Naive B cell (primary cell): ENCODE measurements around the gene MOB4. TPM values are rescaled to one million over a fixed set of nuclear protein-coding genes. Genes with fewer than 3 reads are reported as not detected.
A peak's percentile ranks its signal among the peaks of the same experiment; 100 is the strongest.
"Not testable (repeated sequence)": the region's sequence is repeated elsewhere in the genome, so short reads cannot be mapped to it uniquely, and the experiment has no call there.

Experiments
- ATAC-seq, 2 donors: fragments of 150-1000 bp; cut with Tn5 transposase; 2 replicates each; pipeline ENCODE4 v1.10.0; 2021; ENCODE audit warnings: low read depth in 2 of 2, mild to moderate bottlenecking in 2 of 2, moderate library complexity in 2 of 2
- DNase-seq: peaks from one replicate; pipeline ENCODE4 v3.0.0; 2022
- H3K27ac Mint-ChIP-seq, 6 donors: one replicate each; pipeline ENCODE4 v1.8.0; 2020 to 2022; ENCODE audit warnings: mild to moderate bottlenecking in 6 of 6, mixed read lengths in 6 of 6, moderate library complexity in 5 of 6, inconsistent platforms in 2 of 6
- H3K27me3 Mint-ChIP-seq, 3 donors: one replicate each; pipeline ENCODE4 v1.8.0; 2021 to 2022; ENCODE audit warnings: mixed read lengths in 3 of 3, mild to moderate bottlenecking in 1 of 3
- H3K36me3 Mint-ChIP-seq, 2 donors: one replicate each; pipeline ENCODE4 v1.8.0; 2020 to 2022; ENCODE audit warnings: mixed read lengths in 2 of 2, inconsistent platforms in 1 of 2, mild to moderate bottlenecking in 1 of 2
- H3K4me1 Mint-ChIP-seq, 3 donors: one replicate each; pipeline ENCODE4 v1.8.0; 2020 to 2022; ENCODE audit warnings: mixed read lengths in 3 of 3, inconsistent platforms in 1 of 3, mild to moderate bottlenecking in 1 of 3, moderate library complexity in 1 of 3
- H3K4me3 Mint-ChIP-seq, 8 donors: one replicate each; pipeline ENCODE4 v1.8.0; 2020 to 2022; ENCODE audit warnings: mild to moderate bottlenecking in 8 of 8, mixed read lengths in 8 of 8, moderate library complexity in 8 of 8, inconsistent platforms in 2 of 8
- H3K9me3 Mint-ChIP-seq, 7 donors: one replicate each; pipeline ENCODE4 v1.8.0; 2020 to 2022; ENCODE audit warnings: mixed read lengths in 7 of 7, mild to moderate bottlenecking in 5 of 7, inconsistent platforms in 2 of 7, moderate library complexity in 1 of 7
- polyA plus RNA-seq, 6 donors: library from polyadenylated mRNA; unstranded; fragments of 300-500 nt; fragmentation: Illumina TruSeq; gene quantifications; one replicate each; pipeline ENCODE4 v1.2.3, GENCODE V29; 2021; ENCODE audit warnings: low read depth in 6 of 6

The MOB4 gene
- polyA plus RNA-seq, 6 donors from 2014 or later = 22.3 to 55.0 (median 43.2) TPM

DNA sequence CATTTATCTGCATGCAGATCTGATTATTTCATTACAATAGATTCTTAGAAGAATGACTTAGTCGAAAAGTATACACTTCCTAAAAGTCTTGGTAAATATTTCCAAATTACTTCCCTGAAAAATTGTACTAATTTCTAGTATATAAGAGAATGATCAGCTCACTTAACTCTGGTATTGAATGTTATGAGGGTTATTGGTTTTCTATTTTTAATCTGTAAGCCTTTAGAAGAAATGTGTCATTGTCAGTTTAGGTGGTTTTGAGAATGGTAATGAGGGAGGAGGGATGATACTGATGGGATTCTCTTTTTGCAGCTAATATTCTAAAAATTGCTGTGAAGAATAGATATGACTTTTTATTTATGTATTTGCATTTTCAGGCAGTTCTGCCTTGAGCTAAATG lies 23.9 kb downstream of the MOB4 start:
- no peak for DNase-seq
- Mint-ChIP-seq H3K9me3 (no peaks in the 10 kb centered on the region), H3K4me3 (no peak overlapping the region), H3K36me3 (peaks cover 7 to 26% of the 10 kb centered on the region in 2 donors), H3K27me3 (no peaks in the 10 kb centered on the region), H3K27ac (peak overlapping the region in 1 of 6 donors; percentile 18), H3K4me1 (peaks cover 11 to 14% (median 13%) of the 10 kb centered on the region in 3 donors)
- no peak for ATAC-seq

GRCh38 chr2:197543206-197543605 lies 27.3 kb downstream of the MOB4 start:
- Mint-ChIP-seq H3K36me3 (peaks cover 0 to 28% of the 10 kb centered on the region in 2 donors), H3K27ac (no peak overlapping the region), H3K4me3 (no peak overlapping the region), H3K4me1 (peaks cover 5 to 11% (median 8%) of the 10 kb centered on the region in 3 donors), H3K27me3 (no peaks in the 10 kb centered on the region), H3K9me3 (no peaks in the 10 kb centered on the region)
- no peak for ATAC-seq
- no peak for DNase-seq

DNA sequence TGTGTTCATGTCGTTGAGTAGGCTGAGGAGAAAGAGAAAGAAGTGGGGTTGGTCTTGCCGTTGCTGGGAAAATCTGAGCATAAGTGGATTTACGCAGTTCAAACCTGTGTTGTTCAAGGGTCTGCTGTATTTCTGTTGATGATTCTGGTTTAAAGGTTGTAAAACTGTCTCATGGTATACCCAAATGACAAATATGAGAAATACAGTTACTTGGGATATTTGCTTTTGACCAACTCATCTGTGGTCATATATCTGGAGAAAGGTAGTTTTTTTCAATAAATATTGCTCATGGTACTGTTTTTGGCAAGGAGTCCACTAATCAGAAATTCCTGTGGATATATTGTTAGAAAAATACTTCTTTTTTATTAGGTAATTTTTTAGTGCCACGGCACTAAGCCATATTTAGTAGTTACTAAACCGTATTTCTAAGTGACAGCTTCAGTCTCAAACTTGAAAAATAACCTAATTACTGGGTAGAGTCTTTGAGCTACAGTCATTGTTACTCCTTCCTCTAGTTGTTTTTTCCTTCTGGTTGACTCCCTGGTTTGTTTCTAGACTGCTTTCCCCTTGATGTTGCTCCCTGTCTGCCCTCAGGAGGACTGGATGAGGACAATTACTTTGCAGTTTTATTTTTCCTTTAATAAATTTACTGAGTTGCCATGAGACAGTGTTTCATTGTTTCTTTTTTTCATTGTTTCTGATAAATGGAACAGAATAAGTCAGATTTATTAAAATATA lies 31.5 kb downstream of the MOB4 start:
- Mint-ChIP-seq H3K36me3 (peaks cover 0 to 16% of the 10 kb centered on the region in 2 donors), H3K27me3 (no peaks in the 10 kb centered on the region), H3K4me1 (peaks cover 0 to 5% (median 0%) of the 10 kb centered on the region in 3 donors), H3K27ac (peak overlapping the region in 4 of 6 donors; percentile 5 to 80 (median 40)), H3K4me3 (no peak overlapping the region), H3K9me3 (no peaks in the 10 kb centered on the region)
- DNase-seq = no peak
- ATAC-seq = no peak

DNA sequence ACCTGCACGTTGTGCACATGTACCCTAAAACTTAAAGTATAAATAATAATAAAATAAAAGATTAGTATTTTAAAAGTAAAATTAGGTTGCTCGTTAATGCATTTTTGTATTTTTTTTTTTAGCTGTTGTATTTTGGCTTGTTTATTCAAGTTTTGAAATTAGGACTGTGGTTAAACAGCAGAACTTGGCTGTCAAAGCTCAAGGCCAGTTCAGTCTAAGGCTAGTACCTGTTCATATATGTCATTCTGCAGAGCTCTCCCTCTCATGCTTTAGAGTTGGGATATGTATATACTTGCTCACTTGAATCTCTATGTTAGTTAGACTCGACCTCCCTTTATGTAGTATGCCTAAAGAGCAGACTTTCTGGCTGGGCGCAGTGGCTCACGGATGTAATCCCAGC lies 32.7 kb downstream of the MOB4 start:
- no peaks in the 10 kb centered on the region for H3K27me3 Mint-ChIP-seq
- H3K27ac Mint-ChIP-seq = peak overlapping the region in 1 of 6 donors; percentile 56
- DNase-seq = no peak
- no peaks in the 10 kb centered on the region for H3K4me1 Mint-ChIP-seq
- ATAC-seq = no peak
- H3K9me3 Mint-ChIP-seq = no peaks in the 10 kb centered on the region
- peak overlapping the region in 1 of 8 donors; percentile 56 for H3K4me3 Mint-ChIP-seq
- H3K36me3 Mint-ChIP-seq = peaks cover 0 to 11% of the 10 kb centered on the region in 2 donors

- H3K27me3 Mint-ChIP-seq, H3K4me3 Mint-ChIP-seq, DNase-seq, H3K4me1 Mint-ChIP-seq, H3K9me3 Mint-ChIP-seq, ATAC-seq: not testable (repeated sequence)
- Mint-ChIP-seq H3K36me3 (peaks cover 0 to 11% of the 10 kb centered on the region in 2 donors), H3K27ac (peak overlapping the region in 1 of 6 donors; percentile 16)
These were observed 35.4 kb downstream of the MOB4 start for GRCh38 chr2:197551260-197551659.

- ATAC-seq = no peak
- Mint-ChIP-seq H3K4me3 (no peak overlapping the region), H3K27me3 (no peaks in the 10 kb centered on the region), H3K9me3 (no peaks in the 10 kb centered on the region), H3K27ac (peak overlapping the region in 2 of 6 donors; percentile 41 to 57), H3K4me1 (peaks cover 0 to 6% (median 0%) of the 10 kb centered on the region in 3 donors), H3K36me3 (peaks cover 0 to 5% of the 10 kb centered on the region in 2 donors)
- no peak for DNase-seq
These were observed 39.6 kb downstream of the MOB4 start for GRCh38 chr2:197555467-197555866.

GRCh38 chr2:197556456-197556855 lies 40.6 kb downstream of the MOB4 start:
- H3K27ac Mint-ChIP-seq = peak overlapping the region in 1 of 6 donors; percentile 41

DNA sequence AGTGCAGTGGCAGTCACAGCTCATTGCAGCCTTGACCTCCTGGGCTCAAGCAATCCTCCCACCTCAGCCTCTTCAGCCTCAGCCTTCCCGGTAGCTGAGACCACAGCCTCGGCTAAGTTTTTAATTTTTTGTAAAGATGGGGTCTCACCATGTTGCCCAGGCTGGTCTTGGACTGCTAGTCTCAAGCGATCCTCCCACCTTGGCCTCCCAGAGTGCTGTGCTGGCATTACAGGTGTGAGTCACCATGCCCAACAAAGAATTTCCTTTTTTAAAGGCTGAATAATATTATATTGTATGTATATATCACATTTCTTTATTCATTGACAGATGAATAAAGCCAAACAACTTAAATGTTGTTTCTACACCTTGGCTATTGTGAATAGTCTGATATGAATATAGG lies 42.5 kb downstream of the MOB4 start:
- Mint-ChIP-seq H3K27me3 (no peaks in the 10 kb centered on the region), H3K4me3 (no peak overlapping the region), H3K27ac (peak overlapping the region in 1 of 6 donors; percentile 42), H3K36me3 (peaks cover 0 to 5% of the 10 kb centered on the region in 2 donors), H3K9me3 (no peaks in the 10 kb centered on the region), H3K4me1 (peaks cover 0 to 9% (median 0%) of the 10 kb centered on the region in 3 donors)
- DNase-seq = no peak
- ATAC-seq = no peak

More at GRCh38 chr2:197556456-197556855, 40.6 kb downstream of the MOB4 start:
- DNase-seq = no peak
- Mint-ChIP-seq H3K9me3 (no peaks in the 10 kb centered on the region), H3K27me3 (no peaks in the 10 kb centered on the region), H3K36me3 (peaks cover 0 to 5% of the 10 kb centered on the region in 2 donors), H3K4me3 (no peak overlapping the region), H3K4me1 (peaks cover 0 to 6% (median 0%) of the 10 kb centered on the region in 3 donors)
- ATAC-seq = no peak

GRCh38 chr2:197559681-197560080 lies 43.8 kb downstream of the MOB4 start:
- peaks cover 0 to 8% (median 3%) of the 10 kb centered on the region in 7 donors for H3K9me3 Mint-ChIP-seq
- H3K27me3 Mint-ChIP-seq = no peaks in the 10 kb centered on the region
- ATAC-seq (no peak), DNase-seq (no peak)
- H3K4me3 Mint-ChIP-seq = no peak overlapping the region
- H3K27ac Mint-ChIP-seq = peak overlapping the region in 1 of 6 donors; percentile 38
- H3K36me3 Mint-ChIP-seq = peaks cover 0 to 5% of the 10 kb centered on the region in 2 donors
- peaks cover 0 to 15% (median 8%) of the 10 kb centered on the region in 3 donors for H3K4me1 Mint-ChIP-seq

- Mint-ChIP-seq H3K9me3 (peaks cover 0 to 8% (median 3%) of the 10 kb centered on the region in 7 donors), H3K36me3 (peaks cover 0 to 5% of the 10 kb centered on the region in 2 donors), H3K27ac (peak overlapping the region in 1 of 6 donors; percentile 62), H3K4me3 (no peak overlapping the region), H3K27me3 (no peaks in the 10 kb centered on the region), H3K4me1 (peaks cover 0 to 17% (median 8%) of the 10 kb centered on the region in 3 donors)
- no peak for ATAC-seq
- no peak for DNase-seq
These were observed 44.3 kb downstream of the MOB4 start for GRCh38 chr2:197560146-197560665.

- H3K36me3 Mint-ChIP-seq = peaks cover 12 to 21% of the 10 kb centered on the region in 2 donors
- DNase-seq (no peak), ATAC-seq (no peak)
- peaks cover 6 to 34% (median 22%) of the 10 kb centered on the region in 7 donors for H3K9me3 Mint-ChIP-seq
- H3K27ac Mint-ChIP-seq = peak overlapping the region in 1 of 6 donors; percentile 67
- no peak overlapping the region for H3K4me3 Mint-ChIP-seq
- no peaks in the 10 kb centered on the region for H3K4me1 Mint-ChIP-seq
- no peaks in the 10 kb centered on the region for H3K27me3 Mint-ChIP-seq
These were observed 55.9 kb downstream of the MOB4 start for GRCh38 chr2:197571627-197572271.

DNA sequence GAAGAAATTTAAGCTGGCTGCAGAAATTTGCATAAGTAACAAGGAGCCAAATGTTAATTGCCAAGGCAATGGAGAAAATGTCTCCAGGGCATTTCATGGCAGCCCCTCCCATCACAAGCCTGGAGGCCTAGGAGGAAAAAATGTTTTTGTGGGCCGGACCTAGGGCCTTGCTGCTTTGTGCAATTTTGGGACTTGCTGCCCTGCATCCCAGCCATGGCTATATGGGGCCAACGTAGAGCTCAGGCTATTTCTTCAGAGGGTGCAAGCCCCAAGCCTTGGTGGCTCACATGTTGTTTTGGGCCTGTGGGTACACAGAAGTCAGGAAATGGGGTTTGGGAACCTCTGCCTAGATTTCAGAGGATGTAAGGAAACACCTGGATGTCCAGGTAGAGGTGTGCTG lies 57.7 kb downstream of the MOB4 start:
- H3K4me1 Mint-ChIP-seq = no peaks in the 10 kb centered on the region
- H3K27ac Mint-ChIP-seq = no peak overlapping the region
- DNase-seq (no peak), ATAC-seq (no peak)
- no peak overlapping the region for H3K4me3 Mint-ChIP-seq
- no peaks in the 10 kb centered on the region for H3K27me3 Mint-ChIP-seq
- peaks cover 6 to 34% (median 22%) of the 10 kb centered on the region in 7 donors for H3K9me3 Mint-ChIP-seq
- peaks cover 12 to 21% of the 10 kb centered on the region in 2 donors for H3K36me3 Mint-ChIP-seq

DNA sequence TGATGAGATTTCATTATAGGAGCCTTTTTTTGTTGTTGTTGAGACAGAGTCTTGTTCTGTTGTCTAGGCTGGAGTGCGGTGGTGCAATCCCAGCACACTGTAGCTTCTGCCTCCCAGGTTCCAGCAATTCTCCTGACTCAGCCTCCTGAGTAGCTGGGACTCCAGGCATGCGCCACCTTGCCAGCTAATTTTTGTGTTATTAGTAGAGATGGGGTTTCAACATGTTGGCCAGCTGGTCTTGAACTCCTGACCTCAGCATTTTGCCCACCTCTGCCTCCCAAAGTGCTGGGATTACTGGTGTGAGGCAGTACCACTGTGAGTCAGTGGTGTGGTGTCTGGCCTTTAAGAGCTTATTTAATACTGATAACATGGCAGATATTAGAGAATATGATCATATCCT lies 60.1 kb downstream of the MOB4 start:
- Mint-ChIP-seq H3K27ac (no peak overlapping the region), H3K9me3 (peaks cover 6 to 34% (median 22%) of the 10 kb centered on the region in 7 donors), H3K36me3 (peaks cover 12 to 21% of the 10 kb centered on the region in 2 donors), H3K4me1 (no peaks in the 10 kb centered on the region), H3K4me3 (no peak overlapping the region), H3K27me3 (no peaks in the 10 kb centered on the region)
- ATAC-seq (no peak), DNase-seq (no peak)
